Measurements from ENCODE around the gene NTM. TPM values are rescaled to one million over a fixed set of nuclear protein-coding genes. Genes with fewer than 3 reads are reported as not detected.

The NTM gene
- total RNA-seq, 2 donors from 2014 or later = not detected

DNA sequence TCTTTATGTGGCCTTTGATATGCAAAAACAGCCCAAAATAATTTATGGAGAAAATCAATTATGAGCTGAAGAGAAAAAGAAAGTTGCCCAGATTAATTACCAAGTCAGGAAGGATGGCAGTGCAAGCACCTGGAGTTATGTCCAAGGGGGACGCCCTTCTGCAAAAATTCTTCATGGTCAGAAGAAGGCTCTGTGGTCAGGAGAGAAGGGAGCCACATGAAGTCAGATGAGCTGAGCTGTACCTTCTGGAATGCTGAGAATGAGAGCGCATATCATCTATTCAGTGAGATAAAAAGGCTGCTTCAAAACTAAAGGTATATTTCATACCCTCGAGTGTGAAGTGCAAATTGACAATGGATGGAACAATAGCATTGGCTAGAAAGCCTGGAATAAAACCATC, 607.4 kb downstream of the NTM start:
- H3K36me3 ChIP-seq = no peaks in the 10 kb centered on the region
- TF ChIP-seq, protein P1, sequence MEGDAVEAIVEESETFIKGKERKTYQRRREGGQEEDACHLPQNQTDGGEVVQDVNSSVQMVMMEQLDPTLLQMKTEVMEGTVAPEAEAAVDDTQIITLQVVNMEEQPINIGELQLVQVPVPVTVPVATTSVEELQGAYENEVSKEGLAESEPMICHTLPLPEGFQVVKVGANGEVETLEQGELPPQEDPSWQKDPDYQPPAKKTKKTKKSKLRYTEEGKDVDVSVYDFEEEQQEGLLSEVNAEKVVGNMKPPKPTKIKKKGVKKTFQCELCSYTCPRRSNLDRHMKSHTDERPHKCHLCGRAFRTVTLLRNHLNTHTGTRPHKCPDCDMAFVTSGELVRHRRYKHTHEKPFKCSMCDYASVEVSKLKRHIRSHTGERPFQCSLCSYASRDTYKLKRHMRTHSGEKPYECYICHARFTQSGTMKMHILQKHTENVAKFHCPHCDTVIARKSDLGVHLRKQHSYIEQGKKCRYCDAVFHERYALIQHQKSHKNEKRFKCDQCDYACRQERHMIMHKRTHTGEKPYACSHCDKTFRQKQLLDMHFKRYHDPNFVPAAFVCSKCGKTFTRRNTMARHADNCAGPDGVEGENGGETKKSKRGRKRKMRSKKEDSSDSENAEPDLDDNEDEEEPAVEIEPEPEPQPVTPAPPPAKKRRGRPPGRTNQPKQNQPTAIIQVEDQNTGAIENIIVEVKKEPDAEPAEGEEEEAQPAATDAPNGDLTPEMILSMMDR (IDR thresholded peaks at IDR 0.05) = no peak
- ATAC-seq (ENCODE audit: insufficient number of reproducible peaks, low FRiP score, low read depth) = no peak

DNA sequence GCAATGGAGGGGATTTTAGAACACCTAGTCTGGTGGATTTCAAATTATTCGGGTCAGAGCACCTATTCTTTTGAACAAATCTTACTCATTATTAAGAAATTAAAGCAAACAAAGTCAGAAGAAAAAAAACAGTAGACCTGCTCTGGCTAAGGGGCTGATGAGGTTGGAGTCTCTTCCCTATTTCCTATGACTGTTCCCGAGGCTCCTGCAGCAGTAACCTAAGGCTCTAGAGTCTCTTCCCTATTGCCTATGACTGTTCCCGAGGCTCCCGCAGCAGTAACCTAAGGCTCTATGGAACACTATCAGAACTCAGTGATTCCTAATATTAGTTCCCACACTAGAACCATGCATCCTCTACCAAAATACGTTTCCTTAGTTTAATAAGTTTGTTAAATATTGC, 607.9 kb downstream of the NTM start:
- ATAC-seq (ENCODE audit: insufficient number of reproducible peaks, low FRiP score, low read depth) = no peak
- no peaks in the 10 kb centered on the region for H3K27me3 ChIP-seq (replicated peaks; ENCODE audit: insufficient read depth)
- H3K4me1 ChIP-seq (ENCODE audit: control insufficient read depth in 1 of 2, low read depth in 2 of 2) = no peaks in the 10 kb centered on the region
- TF ChIP-seq, protein P1 (IDR thresholded peaks at IDR 0.05) = no peak
- no peaks in the 10 kb centered on the region for H3K9me3 ChIP-seq
- H3K4me3 ChIP-seq = no peak overlapping the region
- no peak overlapping the region for H3K27ac ChIP-seq
- no peak for DNase-seq (ENCODE audit: low spot score)
- no peaks in the 10 kb centered on the region for H3K36me3 ChIP-seq

More for the DNA sequence above, 607.4 kb downstream of the NTM start:
- H3K4me1 ChIP-seq (ENCODE audit: control insufficient read depth in 1 of 2, low read depth in 2 of 2) = no peaks in the 10 kb centered on the region
- no peaks in the 10 kb centered on the region for H3K27me3 ChIP-seq (replicated peaks; ENCODE audit: insufficient read depth)
- no peak overlapping the region for H3K27ac ChIP-seq
- no peak overlapping the region for H3K4me3 ChIP-seq
- no peak for DNase-seq (ENCODE audit: low spot score)
- H3K9me3 ChIP-seq = no peaks in the 10 kb centered on the region

DNA sequence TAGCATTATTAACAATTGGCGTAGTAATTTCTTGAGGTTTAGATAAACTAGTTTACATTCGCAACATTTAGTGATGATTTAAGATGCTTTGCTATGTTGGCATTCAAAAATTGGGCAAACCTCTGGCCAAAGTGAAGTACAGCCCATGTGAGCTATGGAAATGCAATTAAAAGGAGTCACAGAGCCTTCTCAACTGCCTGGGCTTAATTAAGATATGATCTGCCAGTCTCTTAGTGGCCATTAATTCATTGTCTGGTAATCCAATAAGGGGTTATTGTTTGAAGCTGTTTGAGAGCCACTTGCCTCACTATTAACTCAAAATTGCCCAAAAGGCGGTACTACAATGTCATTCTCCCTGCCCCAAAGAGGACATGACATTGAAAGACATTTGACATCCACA, 608.9 kb downstream of the NTM start:
- TF ChIP-seq, protein P1 (IDR thresholded peaks at IDR 0.05) = no peak
- Histone ChIP-seq H3K36me3 (no peaks in the 10 kb centered on the region), H3K27ac (no peak overlapping the region), H3K9me3 (no peaks in the 10 kb centered on the region), H3K4me3 (no peak overlapping the region), H3K27me3 (replicated peaks; ENCODE audit: insufficient read depth) (no peaks in the 10 kb centered on the region), H3K4me1 (ENCODE audit: control insufficient read depth in 1 of 2, low read depth in 2 of 2) (no peaks in the 10 kb centered on the region)
- no peak for ATAC-seq (ENCODE audit: insufficient number of reproducible peaks, low FRiP score, low read depth)
- no peak for DNase-seq (ENCODE audit: low spot score)

DNA sequence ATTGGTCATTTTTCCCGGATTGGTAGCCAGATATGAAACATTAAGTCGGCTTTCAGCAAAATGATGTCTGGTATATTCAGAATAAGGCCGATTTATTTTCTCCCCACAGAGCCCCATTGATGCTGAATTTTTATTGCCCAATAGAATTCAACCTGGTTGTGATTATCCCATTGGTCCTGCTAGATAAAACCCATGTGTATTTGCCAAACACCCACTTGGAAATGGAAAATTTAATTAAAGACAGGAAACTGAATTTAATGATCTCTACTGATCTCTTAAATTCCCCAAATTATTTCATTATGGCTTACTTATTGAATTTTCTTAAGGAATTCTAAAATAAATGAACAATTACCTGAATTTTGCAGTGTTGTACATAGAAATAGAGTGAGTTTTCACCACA, 609.8 kb downstream of the NTM start:
- H3K36me3 ChIP-seq = no peaks in the 10 kb centered on the region
- H3K9me3 ChIP-seq = no peaks in the 10 kb centered on the region
- no peaks in the 10 kb centered on the region for H3K4me1 ChIP-seq (ENCODE audit: control insufficient read depth in 1 of 2, low read depth in 2 of 2)
- ATAC-seq (ENCODE audit: insufficient number of reproducible peaks, low FRiP score, low read depth) = no peak
- no peak overlapping the region for H3K27ac ChIP-seq
- H3K4me3 ChIP-seq = no peak overlapping the region
- TF ChIP-seq, protein P1 (IDR thresholded peaks at IDR 0.05) = no peak
- no peak for DNase-seq (ENCODE audit: low spot score)
- H3K27me3 ChIP-seq (replicated peaks; ENCODE audit: insufficient read depth) = no peaks in the 10 kb centered on the region

DNA sequence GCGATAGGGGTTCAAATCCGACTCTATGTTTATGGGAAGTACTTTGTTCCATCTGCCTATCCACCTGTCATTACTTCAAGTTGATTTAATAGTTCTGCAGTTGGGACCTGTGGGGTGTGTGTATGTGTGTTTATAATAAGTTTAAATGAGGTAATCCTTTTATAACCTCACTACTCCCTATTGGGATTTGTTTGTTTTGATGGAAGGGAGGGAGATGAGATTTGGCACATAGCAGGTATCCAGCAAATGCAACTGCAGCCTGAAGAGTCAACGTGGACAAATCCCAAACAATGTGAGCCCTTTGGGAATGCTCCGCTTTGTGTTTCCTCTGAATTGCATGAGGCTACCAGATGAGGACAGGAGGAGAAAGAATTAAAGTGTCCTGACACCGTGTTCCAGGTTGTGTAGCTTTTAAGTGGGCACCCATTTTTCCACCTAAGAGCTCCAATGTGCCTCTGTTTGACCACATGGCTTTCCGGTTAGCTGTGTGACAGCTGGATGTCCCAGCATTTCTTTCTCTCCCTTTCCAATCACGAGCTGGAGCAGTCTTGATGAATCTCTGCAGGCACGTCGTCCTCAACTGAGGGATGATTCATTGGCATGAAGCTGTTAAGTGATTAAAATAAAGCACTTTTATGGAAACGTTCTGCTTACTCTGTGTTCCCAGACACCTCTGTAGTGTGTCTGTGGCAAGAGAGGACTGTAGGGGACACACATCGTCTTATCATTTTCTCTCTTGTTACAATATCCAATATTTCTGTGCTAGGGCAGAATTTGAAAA, 610.7 kb downstream of the NTM start:
- TF ChIP-seq, protein P1 (IDR thresholded peaks at IDR 0.05) = no peak
- Histone ChIP-seq H3K4me3 (no peak overlapping the region), H3K4me1 (ENCODE audit: control insufficient read depth in 1 of 2, low read depth in 2 of 2) (no peaks in the 10 kb centered on the region), H3K27me3 (replicated peaks; ENCODE audit: insufficient read depth) (no peaks in the 10 kb centered on the region), H3K9me3 (no peaks in the 10 kb centered on the region), H3K27ac (no peak overlapping the region), H3K36me3 (no peaks in the 10 kb centered on the region)
- no peak for ATAC-seq (ENCODE audit: insufficient number of reproducible peaks, low FRiP score, low read depth)
- DNase-seq (ENCODE audit: low spot score) = no peak
